Stromal cell of bone marrow (primary cell): ENCODE measurements around the gene CPN1.
A peak's percentile ranks its signal among the peaks of the same experiment; 100 is the strongest.

ENCODE experiments used
- DNase-seq: peaks from one replicate; pipeline ENCODE4 v3.0.0-alpha.2; 2012; ENCODE audit warnings: low read depth

Gene CPN1

DNA sequence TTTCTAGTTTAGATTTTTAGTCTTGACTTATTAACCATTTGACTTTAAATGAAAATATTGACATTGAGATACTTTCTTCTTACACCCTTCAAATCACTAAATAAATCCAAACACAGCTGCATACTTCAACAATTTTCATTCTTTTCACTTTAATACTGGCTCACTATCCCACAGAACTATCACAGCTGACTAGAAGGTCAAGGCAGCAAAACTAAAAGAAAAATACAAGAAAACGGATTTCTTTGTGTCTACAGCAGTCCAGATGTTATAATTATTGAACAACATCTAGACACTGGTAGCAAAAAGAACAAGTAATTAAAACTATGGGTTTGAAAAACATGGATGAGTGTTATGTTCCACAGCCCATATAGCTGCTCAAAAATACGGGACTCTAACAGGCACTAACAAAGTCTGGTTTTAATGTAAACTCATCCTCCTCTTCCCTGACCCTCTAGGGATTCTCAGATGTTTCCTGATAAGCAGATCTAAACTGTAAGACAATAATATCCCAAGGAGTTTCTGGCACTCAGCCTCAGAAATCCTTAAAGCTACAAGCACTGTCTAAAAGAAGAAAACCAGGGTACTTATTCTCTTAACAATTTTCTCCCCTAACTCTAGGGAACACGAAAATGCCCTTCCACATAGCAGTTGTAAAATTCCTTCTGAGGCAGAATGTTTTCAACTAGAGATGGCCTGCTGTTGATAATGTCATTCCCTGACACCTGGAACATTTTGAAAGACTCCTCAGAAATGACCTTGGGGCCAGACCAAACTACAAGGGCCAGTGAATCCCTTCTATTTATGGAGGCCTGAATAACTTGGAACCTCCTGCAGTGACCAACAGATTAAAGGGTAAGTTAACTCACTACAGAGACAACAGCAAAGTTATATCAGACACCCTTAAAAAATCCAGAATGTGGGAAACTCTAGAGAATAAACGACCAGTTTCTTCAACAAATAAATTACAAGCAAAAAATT, 84.7 kb downstream of the CPN1 start:
- no peak for DNase-seq

- DNase-seq = no peak
These were observed 86.0 kb downstream of the CPN1 start for GRCh38 chr10:99995713-99996112.

DNA sequence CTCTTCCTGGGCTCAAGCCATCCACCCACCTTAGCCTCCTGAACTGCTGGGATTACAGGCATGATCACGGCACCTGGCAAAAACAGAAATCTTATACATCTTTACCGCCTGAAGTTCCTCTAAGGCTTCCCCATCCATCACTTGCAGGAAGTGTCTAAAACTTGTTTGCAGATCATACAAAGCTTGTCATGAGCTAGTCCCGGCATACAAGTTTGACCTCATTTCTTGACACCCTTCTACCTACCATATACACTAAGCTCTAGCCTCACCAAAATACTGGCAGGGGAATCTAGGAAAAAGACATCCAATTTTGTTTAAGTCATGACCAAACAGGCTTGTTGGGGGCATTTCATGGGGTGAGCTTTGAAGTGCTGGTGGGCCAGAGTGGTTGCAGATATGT, 86.4 kb downstream of the CPN1 start:
- no peak for DNase-seq

- no peak for DNase-seq
These were observed 86.9 kb downstream of the CPN1 start for GRCh38 chr10:99994801-99995200.

DNA sequence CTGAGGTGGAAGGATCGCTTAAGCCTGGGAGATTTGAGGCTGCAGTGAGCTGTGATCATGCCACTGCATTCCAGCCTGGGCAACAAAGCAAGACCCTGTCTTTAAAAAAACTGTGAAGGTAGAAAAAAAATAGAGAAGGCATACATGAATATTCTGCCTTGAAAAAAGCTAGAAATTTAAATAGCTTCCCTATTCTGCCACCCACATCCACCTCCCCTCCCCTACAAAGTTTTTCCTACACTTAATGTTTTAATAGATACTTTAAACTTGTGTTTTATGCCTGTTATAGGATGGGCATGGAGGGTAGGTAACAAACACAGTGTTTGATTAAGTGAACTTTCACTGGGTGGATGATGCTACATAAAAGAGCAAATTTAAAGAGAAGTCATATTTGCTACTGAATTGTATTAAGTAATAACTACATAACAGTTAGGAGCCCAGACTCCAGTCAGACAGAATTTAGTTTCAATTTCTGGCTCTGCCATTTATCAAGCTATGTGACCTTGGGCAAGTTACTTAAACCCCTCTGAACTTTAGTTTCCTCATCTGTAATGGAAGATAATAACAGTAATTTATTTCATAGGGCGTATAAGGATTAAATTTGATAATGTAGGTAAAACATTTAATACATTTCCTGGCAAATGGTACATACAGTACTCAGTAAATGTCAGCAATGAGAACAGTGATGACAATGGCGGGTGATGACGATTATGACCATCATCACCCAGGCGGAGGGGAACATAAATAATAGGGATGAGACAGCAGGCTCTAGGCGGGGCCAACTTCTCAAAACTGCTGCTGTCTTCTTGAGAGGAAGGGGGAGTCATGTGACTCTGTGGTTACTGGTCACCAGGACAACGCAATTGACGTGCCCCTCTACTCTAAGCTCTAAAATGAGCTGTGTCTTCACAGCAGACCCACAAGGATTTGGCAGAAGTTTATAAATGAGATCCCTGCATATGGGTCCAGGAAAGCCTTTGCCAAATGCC, 87.7 kb downstream of the CPN1 start:
- DNase-seq = peak; percentile 84
